HG03442 (cell line): ENCODE data around the gene LMF1.

ENCODE experiments used
- ATAC-seq: cut with Tn5 transposase; IDR thresholded peaks from one replicate; pipeline ENCODE4 v1.9.1; 2021; ENCODE audit warnings: mild to moderate bottlenecking, moderate library complexity; ENCODE audit not compliant: unreplicated experiment

LMF1 gene

DNA sequence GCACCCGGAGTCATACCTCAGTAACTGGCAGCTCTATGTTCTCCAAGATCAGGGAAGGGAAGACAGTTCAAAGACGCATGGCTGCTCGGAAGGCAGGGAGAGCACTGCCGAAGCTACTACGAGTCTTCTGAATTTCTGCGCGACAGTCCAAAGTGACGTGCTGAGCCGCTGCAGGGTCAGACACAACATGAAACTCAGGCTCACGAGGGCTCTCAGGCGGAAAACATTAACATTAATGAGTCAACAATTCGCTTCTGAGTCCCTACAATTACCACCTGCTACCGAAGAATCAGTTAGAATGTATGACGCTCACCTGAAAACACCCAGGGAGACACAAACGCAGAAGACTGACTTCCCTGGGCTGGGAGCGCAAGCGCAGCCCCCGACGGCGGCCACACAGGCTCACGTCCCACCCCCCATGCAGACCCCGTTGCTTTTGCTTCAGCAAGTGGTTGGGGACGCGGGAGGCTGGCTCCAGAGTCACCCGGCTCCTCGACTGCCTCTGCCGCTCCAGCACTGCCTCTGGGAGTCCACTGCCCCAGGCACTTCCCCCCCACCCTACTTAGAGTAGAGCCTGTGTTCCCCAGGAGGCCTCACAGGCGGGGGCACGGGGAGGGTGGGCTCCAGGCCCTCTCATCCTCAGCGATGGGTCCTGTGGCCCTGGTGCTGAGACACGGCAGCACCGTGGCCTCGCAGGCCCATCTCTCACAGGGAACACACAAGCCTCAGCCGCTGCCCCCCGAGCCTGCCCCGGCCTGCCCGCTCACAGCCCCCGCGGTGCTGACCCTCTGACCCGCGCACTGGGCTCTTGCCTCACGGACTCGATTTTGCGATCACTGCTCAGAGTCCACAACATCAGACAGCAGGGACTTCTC lies 38.9 kb downstream of the LMF1 start:
- no peak for ATAC-seq

DNA sequence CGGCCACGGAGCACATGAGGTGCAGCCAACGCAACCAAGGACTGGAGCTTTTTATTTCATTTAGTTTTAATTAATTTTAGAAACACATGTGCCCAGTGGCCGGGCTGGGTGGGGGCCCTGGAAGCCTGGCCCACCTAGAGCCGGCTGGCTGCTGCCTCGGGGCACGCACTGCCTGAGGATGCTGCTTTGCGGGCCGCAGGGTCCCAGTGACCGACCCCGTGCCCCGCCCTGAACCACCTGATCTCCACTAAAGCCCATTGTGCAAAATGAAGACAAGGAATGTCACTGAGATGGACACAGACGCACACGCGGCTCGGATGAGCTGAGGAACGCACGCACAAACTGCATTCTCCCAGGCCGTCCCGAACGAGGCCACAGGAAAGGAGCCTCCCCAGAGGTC lies 39.6 kb downstream of the LMF1 start:
- no peak for ATAC-seq

DNA sequence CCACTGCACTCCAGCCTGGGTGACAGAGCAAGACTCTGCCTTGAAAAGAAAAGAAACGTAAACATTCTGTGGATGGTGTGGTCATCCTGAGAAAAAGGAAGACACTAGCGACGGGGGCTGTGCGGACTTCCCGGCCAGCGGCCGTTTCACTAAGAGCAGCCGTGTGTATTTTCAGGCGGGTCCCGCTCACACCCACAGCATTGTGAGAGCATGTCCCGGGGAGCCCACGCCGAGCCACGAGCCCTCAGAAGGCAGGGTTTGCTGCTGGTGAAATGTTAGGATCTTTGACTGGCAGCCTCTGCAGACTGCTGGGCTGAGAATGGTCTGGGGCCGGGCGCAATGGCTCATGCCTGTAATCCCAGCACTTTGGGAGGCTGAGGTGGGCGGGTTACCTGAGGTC lies 40.3 kb downstream of the LMF1 start:
- ATAC-seq = no peak

DNA sequence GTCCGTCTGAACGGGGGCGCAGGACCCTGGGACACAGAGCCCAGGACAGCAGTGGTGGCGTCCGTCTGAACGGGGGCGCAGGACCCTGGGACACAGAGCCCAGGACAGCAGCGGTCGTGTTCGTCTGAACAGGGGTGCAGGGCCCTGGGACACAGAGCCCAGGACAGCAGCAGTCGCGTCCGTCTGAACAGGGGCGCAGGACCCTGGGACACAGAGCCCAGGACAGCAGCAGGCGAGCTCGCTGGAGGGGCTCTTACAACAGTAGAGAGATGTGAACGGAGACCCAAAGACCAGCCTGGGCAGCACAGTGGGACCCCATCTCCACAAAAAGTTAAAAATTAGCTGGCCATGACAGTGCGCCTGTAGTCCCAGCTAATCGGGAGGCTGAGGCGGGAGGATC lies 40.7 kb downstream of the LMF1 start:
- ATAC-seq = no peak

DNA sequence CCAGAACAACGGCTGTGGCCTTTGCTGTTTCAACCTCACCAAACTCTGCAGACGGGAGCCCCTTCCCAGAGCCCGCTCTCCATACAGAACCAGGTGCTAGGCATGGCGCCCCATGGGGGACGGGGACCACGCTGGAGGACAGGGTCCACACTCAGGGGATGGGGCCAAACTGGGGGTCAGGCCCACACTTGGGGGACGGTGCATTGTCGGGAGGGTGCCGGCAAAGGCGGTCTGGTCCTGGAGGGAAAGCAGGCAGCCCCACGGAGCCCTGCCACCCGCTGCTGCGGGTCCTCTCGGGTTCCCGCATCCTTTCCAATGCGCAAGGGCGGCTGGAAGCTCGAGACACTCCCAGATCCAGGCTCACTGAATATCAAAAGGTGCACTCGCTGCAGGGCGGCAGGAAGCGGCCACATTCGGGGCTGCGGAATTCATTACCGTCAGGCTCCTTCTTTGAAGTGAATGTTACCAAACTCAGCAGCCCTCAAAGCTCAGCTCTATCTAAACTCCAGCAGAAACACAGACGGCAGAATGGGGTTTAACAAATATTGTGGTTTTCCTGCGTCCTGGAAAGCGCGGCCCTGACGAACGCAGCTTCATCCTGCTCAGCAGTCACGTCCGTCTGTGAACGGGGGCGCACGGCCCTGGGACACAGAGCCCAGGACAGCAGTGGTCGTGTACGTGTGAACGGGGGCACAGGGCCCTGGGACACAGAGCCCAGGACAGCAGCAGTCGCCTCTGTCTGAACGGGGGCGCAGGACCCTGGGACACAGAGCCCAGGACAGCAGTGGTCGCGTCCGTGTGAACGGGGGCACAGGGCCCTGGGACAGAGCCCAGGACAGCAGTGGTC lies 41.3 kb downstream of the LMF1 start:
- no peak for ATAC-seq

DNA sequence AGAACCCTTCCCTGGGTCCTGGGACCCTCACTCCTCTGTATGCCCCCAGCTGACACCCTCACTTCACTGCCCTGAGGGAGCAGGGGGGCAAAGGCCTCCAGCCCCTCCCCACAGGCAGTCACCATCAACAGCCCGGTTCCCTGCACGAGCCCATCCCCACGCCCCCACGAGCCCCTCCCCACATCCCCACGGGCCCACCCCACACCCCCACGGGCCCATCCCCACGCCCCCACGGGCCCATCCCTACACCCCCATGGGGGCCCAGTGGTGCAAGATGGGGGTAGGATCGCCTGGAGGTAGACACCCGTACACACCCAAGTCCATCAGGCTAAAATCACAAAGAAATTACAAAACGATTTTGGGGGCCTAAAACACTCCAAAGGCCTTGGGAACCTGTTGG lies 42.3 kb downstream of the LMF1 start:
- ATAC-seq = no peak

DNA sequence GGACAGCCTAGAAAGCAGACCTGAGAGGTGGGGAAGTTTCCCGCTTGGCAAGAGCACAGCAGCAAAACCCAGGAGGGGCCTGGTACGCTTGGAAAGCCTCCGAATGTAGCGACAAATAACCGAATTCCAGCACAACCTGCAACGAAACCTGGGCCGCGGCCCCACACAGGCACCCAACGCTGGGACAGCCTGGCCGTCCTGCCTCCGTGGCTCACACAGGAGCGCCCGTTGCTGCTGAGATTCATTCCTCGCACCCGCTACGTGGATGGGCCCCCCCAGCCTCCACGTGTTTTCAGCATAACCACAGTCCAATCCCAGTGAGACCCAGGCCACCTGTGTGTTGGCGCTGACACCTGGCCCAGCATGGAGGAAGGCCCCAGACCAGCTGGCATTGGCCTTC lies 42.9 kb downstream of the LMF1 start:
- no peak for ATAC-seq

DNA sequence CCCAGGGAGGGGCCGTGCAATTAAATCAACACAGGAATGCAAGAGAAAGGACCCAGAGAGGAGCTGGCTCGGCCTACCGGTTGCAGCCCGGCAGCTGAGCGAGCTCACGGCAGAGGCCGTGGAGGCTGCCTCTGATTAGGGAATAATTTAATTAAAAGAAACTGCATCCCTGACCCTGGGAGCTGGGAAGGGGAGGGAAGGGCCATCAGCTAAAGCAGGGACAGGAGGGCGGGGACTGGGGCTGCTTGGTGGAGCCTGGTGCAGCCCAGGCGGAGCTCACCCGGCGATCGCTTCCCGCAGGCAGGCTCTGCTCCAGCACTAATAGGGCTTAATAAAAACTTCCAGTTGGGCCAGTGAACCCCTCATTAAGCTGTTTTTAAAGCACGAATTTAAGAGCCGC lies 43.4 kb downstream of the LMF1 start:
- ATAC-seq = no peak

DNA sequence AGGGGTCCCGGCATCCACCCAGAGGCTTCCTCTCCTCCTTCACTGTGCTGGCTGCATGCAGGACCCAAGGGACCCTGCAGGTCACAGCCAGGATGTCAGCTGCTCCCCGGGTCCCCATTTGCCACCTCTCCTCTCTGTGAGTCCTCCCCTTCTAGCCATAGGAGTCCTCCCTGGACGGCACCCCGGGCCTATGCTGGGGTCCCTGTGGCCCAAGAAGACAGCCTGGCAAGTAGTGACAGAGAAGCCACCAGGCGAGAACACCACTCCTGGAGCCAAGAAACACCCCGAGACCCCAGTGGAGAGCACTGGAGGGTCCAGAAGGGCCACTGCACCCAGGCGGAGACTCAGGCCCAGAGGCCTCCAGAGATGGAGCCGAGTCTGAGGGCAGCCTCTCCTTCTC lies 44.1 kb downstream of the LMF1 start:
- no peak for ATAC-seq

DNA sequence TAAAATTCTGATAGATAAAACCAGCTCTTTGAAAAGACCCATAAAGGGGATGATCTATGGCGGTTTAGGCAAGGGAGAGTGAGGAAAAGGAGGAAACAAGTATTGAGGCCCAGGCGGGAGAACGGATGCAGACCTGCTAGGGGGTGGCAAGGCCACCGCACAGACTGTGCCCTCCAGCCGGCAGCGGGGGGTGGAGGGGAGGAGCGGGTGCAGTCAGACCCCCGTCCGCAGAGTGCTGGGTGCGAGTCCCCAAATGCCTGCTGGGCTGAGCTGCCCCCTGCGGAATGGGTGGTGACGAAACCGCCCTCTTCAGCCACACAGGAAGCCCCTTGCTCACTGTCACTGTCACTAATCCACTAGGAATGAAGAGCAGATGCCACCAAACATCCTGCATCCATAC lies 46.0 kb downstream of the LMF1 start:
- ATAC-seq = no peak

DNA sequence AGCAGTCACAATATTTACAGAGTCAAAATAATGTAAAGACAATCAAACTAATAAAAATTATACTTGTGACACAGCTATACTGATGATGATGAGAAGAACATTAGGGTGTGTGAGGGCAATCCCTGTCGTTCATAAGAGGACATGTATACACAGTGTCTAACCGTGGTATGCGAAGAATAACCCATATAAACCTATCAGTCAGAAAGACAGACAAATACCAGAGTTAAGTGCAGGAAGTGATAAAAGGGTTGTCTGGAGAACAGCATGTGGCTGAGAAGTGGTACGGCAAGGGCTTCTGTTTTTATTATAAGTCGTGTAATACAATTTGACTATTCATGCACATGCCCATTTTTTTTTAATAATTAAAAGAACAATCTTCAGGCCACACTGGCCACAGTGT lies 46.7 kb downstream of the LMF1 start:
- no peak for ATAC-seq

DNA sequence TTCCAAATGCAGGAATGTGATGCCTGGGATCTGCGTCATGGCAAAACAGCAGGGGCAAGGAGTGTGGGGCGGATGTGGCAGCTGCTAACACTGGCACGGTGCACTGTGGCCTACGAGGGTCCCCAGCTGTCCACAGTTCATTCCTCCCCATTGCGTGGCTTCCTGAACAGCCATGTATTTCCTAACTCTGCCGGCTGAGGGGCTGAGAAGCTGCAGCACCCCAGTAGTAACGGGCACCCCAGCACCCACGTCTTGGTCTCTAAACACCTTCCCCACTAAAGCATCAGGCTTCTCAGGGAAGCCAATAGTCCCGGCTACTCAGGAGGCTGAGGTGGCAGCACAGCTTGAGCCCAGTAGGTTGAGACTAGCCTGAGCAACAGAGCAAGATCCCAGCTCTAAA lies 47.6 kb downstream of the LMF1 start:
- ATAC-seq = no peak

DNA sequence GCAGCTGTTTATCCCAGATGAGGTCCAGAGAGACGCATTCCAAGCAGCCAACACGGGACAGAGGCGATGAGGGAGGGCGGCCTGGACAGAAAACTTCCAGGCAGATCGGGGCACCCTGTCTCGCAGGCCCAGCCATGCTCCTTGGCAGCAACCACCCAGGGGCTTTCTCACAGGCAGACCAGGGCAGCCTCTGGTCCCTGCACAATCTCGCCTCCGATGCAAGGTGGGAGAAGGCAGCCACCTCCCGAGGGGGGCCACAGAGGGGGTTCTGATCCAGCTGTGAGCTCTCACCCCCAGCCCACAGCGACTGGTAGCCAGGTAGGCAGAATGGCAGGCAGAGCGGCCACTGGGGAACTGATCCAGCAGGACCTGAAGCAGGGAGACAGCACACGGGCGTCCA lies 48.7 kb downstream of the LMF1 start:
- ATAC-seq = no peak

DNA sequence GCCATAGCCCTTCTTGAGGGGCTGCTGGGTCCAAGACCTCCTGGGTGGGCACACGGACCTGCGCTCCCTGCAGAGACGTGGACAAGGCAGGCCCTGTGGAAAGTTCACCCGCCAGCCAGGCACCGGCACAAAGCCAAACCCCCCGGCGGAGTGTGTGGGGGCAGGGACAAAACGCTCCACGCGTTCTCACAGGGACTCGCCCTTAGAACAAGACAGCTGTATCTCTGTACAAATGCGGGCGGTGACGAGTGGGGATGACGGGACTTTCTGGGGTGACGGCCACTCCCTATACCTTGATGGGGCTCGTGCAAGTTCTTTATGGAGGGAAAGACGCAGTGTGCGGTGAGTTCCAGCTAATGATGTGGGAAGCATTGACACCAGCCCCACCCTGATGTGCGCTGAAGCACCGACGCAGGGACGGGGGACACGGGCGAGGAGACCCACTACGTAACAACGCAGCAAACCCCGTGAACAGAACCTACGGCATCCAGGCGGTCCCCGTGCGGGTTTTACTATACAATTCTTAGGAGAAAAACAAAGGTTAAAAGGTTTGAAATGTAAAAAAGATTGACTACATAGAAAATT lies 49.4 kb downstream of the LMF1 start:
- no peak for ATAC-seq

DNA sequence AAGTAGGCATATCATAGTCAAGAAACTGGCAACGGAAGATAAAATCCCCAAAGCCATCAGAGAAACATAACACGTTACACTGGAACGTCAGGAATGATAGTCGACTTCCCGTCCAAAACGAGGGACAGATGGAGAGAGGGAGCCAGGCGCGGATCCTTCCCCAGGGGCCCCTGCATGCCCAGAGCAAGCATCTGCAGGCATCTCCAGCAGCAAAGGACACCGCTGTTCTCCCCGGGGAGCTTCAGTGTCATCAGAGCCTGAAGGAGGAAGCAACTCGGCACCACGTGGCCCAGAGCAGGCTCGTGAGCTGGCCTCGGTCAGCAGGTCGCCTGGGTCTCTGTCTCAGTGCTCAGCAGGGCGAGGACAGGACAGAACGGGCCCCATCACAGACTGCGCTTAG lies 50.1 kb downstream of the LMF1 start:
- ATAC-seq = no peak

DNA sequence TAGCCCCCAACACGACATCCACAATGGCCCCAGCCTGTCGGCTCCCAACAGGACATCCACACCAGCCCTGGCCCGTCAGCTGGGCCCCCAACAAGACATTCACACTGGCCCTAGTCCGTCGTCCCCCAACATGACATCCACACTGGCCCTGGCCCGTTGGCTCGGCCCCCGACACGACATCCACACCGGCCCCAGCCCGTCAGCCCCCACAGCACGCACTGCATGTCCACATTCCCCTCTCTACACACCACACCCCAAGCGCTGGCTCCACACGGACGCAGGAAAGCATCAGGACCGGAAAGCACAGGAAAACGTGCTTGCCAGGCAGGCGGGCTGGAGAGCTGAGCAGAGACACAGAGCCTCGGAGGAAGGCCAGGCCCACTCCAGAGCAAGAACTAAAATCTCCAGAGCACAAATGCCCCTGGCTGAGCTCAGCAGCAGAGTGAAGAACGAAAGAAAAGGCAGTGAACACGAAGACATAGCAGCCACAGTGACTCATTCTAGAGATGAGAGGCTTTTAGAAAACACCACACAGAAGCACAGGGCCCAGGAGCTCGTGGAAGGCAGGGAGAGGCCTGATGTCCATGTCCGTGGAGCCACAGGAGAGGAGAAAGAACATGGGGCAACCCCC lies 50.6 kb downstream of the LMF1 start:
- ATAC-seq = no peak

DNA sequence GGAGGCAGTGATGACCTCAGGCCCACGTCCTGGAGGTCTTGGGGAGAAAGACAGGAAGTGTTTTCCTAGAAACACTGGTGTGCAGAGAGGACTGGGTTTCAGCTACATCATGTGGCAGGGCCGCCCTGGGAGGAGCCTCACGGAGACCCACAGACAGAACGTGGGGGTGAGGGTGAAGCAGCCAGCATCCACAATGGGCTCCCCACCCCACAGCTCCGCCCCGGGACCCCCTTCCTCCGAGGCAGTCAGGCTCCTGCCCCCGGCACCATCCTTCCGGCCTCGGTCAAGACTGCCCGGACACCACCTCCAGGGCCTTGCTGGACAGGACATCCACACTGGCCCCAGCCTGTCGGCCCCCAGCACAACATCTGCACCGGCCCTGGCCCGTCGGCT lies 51.1 kb downstream of the LMF1 start:
- ATAC-seq = no peak

DNA sequence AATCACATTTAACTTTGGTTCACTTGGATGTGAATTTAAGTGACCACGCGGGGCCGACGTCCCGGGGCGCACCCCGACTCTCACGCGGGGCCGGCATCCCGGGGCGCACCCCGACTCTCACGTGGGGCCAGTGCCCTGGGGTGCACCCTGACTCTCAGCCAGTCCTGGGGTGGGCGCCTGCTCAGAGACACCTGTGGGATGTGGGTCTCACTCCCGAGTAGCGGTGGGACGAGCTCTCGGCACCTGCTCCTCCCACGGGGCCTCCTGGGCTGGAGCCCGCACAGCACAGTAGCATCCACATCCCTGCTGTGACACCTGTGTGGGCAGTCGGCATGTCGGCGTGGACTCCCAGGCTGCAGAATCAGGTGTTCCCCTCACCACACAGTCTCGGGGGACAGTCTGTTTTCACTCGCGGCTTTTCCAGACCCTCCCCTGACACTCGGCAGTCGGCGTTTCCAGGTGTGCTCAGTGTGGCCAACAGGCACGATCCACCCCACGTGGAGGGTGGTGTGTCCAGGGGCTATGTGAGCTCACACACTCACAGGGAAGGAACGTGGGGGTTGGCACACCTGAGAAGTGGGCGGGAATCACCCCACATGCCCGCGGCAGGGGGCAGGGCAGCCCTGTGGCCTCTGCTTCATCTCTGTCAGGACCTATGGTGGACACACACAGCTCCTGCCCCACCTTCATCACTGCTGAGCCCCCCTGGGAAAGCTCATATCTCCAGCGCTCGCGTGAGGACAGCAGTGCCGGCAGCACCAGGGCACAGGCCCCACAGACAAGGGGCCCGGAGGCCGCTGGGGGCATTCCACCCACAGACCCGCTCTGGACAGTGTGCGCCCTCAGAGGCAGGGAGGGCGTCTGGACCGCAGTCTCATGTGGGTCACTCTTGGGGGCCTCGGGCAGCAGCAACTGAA lies 51.8 kb downstream of the LMF1 start:
- no peak for ATAC-seq

DNA sequence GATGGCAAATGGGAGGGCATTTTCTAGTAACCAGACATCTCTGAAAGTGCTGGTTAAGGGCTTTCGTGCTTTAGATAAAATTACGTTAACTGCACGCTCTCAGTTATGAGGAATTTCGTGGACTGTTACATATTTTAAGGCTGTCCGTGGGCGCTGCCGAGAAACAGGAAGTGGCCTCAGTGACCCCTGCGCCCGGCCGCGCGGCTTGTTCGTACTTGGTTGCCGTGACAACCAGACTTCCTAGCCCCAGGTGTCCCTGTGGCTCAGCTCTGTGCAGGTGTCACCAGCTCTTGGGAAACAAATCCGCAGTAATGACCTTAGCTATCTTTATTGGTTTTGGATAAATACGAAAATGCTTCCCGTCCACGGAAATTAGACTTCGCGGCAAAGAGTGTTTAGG lies 52.7 kb downstream of the LMF1 start:
- ATAC-seq = no peak

DNA sequence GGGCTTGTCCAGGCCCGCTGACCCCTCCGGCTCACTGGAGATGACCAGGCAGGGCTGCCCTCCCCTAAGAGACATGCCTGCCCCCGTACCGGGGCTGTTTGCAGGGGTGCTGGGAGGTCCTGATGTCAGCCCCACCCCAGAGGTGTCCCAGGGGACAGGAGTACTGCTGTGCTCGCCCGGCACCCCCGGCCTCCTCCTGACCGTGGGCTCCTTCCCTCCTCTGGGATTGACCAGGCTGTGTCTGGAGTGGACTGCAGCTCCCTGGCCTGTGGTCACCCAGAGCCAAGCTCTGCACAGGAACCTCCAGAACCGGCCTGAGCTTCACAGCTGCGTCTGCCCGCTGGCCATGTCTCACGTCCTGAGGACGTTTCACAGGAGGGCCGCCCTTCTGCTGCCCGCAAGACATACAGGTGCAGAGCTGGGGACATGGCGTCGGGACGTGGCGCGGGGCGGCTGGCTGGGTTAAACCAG lies 53.2 kb downstream of the LMF1 start:
- no peak for ATAC-seq
